Stimulated activated CD4-positive, alpha-beta T cell treated with anti-CD3 and anti-CD28 coated beads, Interleukin-1b, Interleukin-23, amount 100 ng/mL, for 1 hour (primary cell): ENCODE data around the gene GOLGA2.
"Not testable (repeated sequence)": the region's sequence is repeated elsewhere in the genome, so short reads cannot be mapped to it uniquely, and the experiment has no call there.

ENCODE experiments used
- DNase-seq, 2 donors: peaks; one replicate each; pipeline ENCODE4 v3.0.0-alpha.2; 2020; ENCODE audit warnings: low read depth in 2 of 2

The GOLGA2 gene

GRCh38 chr9:128243215-128244018 lies 32.4 kb downstream of the GOLGA2 start:
- no peak for DNase-seq

GRCh38 chr9:128242828-128243214 lies 33.0 kb downstream of the GOLGA2 start:
- no peak for DNase-seq

- no peak for DNase-seq
These were observed 33.7 kb downstream of the GOLGA2 start for GRCh38 chr9:128242124-128242523.

GRCh38 chr9:128233817-128234406 lies 41.9 kb downstream of the GOLGA2 start:
- no peak for DNase-seq

- no peak for DNase-seq
These were observed 43.0 kb downstream of the GOLGA2 start for GRCh38 chr9:128232528-128233428.

GRCh38 chr9:128231638-128232527 lies 43.9 kb downstream of the GOLGA2 start:
- no peak for DNase-seq

- DNase-seq, result not testable (repeated sequence)
These were observed 44.9 kb downstream of the GOLGA2 start for GRCh38 chr9:128230897-128231296.

- no peak for DNase-seq
These were observed 49.4 kb downstream of the GOLGA2 start for GRCh38 chr9:128226412-128226801.

- DNase-seq, result no peak
These were observed 49.9 kb downstream of the GOLGA2 start for GRCh38 chr9:128225770-128226411.

GRCh38 chr9:128224877-128225276 lies 50.9 kb downstream of the GOLGA2 start:
- no peak for DNase-seq

GRCh38 chr9:128222880-128223670 lies 52.7 kb downstream of the GOLGA2 start:
- no peak for DNase-seq

GRCh38 chr9:128222026-128222425 lies 53.8 kb downstream of the GOLGA2 start:
- no peak for DNase-seq

GRCh38 chr9:128219831-128220230 lies 56.0 kb downstream of the GOLGA2 start:
- no peak for DNase-seq

- peak; percentile 70 to 90 for DNase-seq
These were observed 57.1 kb downstream of the GOLGA2 start for GRCh38 chr9:128218518-128219389.

- no peak for DNase-seq
These were observed 57.7 kb downstream of the GOLGA2 start for GRCh38 chr9:128218172-128218517.

- no peak for DNase-seq
These were observed 58.8 kb downstream of the GOLGA2 start for GRCh38 chr9:128216781-128217553.

GRCh38 chr9:128215491-128216409 lies 60.1 kb downstream of the GOLGA2 start:
- DNase-seq, result no peak
